Hepatic stellate cell (primary cell): ENCODE measurements around the gene GPLD1.

Source experiments
- DNase-seq: peaks from one replicate; pipeline ENCODE4 v3.0.0; 2011; ENCODE audit warnings: low spot score

GPLD1 gene

DNA sequence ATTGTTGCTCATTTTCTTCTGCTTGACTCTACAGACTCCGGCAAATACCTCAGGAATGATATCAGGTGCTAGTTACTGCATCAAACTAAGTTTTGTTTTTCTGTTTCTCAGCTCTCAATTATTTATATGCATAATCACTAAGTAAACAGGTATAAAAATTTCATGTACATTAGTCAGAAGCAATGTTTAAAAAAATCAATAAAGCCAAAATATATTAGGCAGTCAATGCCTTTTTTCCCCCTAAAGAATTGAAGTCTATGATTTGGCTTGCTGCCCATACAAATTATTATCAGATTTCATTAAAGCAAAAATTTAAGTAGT lies 107.2 kb downstream of the GPLD1 start:
- DNase-seq, result no peak

- DNase-seq, result no peak
These were observed 107.7 kb downstream of the GPLD1 start for GRCh38 chr6:24381476-24382219.

DNA sequence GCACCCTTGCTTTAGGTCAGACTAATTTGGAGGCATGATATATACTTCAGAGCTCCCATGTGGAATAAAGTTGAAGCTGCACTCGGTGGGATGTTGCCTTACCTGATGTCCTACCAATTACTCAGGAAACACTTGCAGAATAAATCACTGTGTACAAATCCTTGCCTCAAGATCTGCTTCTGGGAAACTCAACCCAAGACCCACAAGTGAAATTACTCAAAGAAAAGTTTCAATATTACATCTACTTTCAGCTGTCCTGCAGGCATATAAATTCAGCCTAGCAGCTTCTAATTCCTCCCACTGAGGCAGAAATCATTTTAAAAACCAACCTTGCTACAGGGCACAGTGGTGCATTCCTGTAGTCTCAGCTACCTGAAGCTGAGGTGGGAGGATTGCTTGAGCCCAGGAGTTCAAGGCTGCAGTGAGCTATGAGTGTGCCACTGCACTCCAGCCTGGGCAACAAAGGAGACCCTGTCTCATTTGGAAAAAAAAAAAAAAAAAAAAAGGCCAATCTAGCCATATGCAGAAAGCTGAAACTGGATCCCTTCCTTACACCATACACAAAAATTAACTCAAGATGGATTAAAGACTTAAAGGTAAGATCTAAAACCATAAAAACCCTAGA lies 110.8 kb downstream of the GPLD1 start:
- no peak for DNase-seq
